ENCODE results near the gene TECPR2. TPM values are rescaled to one million over a fixed set of nuclear protein-coding genes. Genes with fewer than 3 reads are reported as not detected.

TECPR2 gene
- total and polyA plus RNA-seq, 2 of the 13 experiments (the other 11 are each of a cell fraction or from before 2014, with no cell fraction given) = 3.5 to 5.7 TPM

DNA sequence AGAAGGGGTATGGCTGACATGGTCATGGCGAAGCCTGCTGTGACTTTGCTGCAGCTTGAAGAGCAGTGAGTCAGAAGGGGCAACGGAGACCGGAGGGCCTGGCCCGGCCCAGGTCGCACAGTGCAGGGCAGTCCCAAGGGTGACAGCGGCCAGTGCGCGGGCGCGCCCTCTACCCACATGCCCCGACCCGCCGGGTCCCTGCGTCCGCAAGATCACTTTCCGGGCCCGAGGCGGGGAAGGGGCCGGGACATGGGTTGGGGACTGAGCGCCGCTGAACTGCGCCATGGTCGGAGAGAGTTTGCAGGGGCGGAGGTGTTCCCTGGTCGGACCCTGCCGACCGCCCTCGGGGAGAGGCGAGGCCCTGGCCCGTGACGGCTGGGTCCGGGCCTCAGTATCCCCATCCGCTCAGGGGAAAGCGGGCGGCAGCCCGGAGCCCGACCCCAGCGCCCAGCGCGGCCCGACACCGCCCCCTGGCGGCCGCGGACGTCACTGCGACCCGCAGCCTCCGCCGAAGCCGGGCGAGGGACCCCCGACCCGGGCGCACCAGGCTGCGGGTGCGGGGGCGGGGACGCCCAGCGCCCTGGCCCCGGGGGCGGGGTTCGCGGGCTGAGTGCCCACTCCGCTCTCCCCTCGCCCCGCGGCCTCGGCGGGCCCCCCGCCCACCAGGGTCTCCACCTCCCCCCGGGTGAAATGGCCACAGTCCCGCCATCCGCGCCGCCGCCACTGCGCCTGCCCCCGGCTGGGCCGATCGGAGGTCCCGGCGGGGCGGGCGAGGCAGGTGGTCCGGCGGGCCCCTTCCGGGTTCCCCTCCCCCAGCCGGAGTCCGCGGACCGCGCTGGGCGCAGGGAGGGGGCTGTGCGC, 154.0 kb downstream of the TECPR2 start (continued):
- 0 out of 2 replicates have a peak, but pooled peaks have one; percentile 4 for TF ChIP-seq ZBTB33 (CRISPR knock-in tag; IDR thresholded peaks at IDR 0.05)
- TF ChIP-seq SALL2 (CRISPR knock-in tag; IDR thresholded peaks at IDR 0.05) = 0 out of 2 replicates have a peak, but pooled peaks have one; percentile 22
- no peak for TF ChIP-seq KDM1A (CRISPR knock-in tag; IDR thresholded peaks at IDR 0.05)
- TF ChIP-seq ARNT (IDR thresholded peaks at IDR 0.05) = no peak
- peak; percentile 9 for TF ChIP-seq HNRNPK (IDR thresholded peaks at IDR 0.05; ENCODE audit: low read depth, low read length, poor library complexity, severe bottlenecking)
- no peak for TF ChIP-seq TCF7 (IDR thresholded peaks at IDR 0.05; ENCODE audit: low read depth)
- no peak for TF ChIP-seq ARID2 (CRISPR knock-in tag; IDR thresholded peaks at IDR 0.05; ENCODE audit: borderline replicate concordance)
- no peak for TF ChIP-seq TCF12 (IDR thresholded peaks at IDR 0.05)
- TF ChIP-seq TCF12 (CRISPR knock-in tag; IDR thresholded peaks at IDR 0.05) = no peak
- TF ChIP-seq ISL2 (CRISPR knock-in tag; IDR thresholded peaks at IDR 0.05) = peak; percentile 59; the same call in 1 of the 2 replicates
- no peak for TF ChIP-seq ZNF12 (CRISPR knock-in tag; IDR thresholded peaks at IDR 0.05)
- TF ChIP-seq PHF21A (CRISPR knock-in tag; IDR thresholded peaks at IDR 0.05) = peak; percentile 89
- no peak for TF ChIP-seq ZNF737 (CRISPR knock-in tag; IDR thresholded peaks at IDR 0.05; ENCODE audit: borderline replicate concordance)
- TF ChIP-seq, protein P1, sequence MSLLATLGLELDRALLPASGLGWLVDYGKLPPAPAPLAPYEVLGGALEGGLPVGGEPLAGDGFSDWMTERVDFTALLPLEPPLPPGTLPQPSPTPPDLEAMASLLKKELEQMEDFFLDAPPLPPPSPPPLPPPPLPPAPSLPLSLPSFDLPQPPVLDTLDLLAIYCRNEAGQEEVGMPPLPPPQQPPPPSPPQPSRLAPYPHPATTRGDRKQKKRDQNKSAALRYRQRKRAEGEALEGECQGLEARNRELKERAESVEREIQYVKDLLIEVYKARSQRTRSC (CRISPR knock-in tag; IDR thresholded peaks at IDR 0.05; ENCODE audit: low read depth) = no peak
- no peak for TF ChIP-seq SMARCE1 (IDR thresholded peaks at IDR 0.05; ENCODE audit: borderline replicate concordance)
- TF ChIP-seq SCMH1 (CRISPR knock-in tag; IDR thresholded peaks at IDR 0.05; ENCODE audit: borderline replicate concordance) = no peak
- no peak for TF ChIP-seq ZNF34 (CRISPR knock-in tag; IDR thresholded peaks at IDR 0.05; ENCODE audit: borderline replicate concordance)
- TF ChIP-seq GMEB1 (CRISPR knock-in tag; IDR thresholded peaks at IDR 0.05; ENCODE audit: borderline replicate concordance) = no peak
- no peak for TF ChIP-seq ATRX (CRISPR knock-in tag; IDR thresholded peaks at IDR 0.05; ENCODE audit: borderline replicate concordance)
- TF ChIP-seq, protein P2, sequence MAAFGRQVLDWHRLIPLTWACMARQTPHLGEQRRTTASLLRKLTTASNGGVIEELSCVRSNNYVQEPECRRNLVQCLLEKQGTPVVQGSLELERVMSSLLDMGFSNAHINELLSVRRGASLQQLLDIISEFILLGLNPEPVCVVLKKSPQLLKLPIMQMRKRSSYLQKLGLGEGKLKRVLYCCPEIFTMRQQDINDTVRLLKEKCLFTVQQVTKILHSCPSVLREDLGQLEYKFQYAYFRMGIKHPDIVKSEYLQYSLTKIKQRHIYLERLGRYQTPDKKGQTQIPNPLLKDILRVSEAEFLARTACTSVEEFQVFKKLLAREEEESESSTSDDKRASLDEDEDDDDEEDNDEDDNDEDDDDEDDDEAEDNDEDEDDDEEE (CRISPR knock-in tag; IDR thresholded peaks at IDR 0.05) = no peak
- no peak for TF ChIP-seq KDM5A (IDR thresholded peaks at IDR 0.05; ENCODE audit: borderline replicate concordance, low read length)
- TF ChIP-seq SUZ12 (IDR thresholded peaks at IDR 0.05; ENCODE audit: low read depth, low read length) = no peak
- no peak for TF ChIP-seq NBN (conservative IDR thresholded peaks at IDR 0.05)
- peak; percentile 48 for TF ChIP-seq TAF1 (CRISPR knock-in tag; IDR thresholded peaks at IDR 0.05)
- no peak for TF ChIP-seq ZNF781 (CRISPR knock-in tag; IDR thresholded peaks at IDR 0.05; ENCODE audit: borderline replicate concordance, not compliant biosample characterization)
- 0 out of 2 replicates have a peak, but pooled peaks have one; percentile 39 for TF ChIP-seq ZNF589 (CRISPR knock-in tag; conservative IDR thresholded peaks at IDR 0.05)
